ENCODE results near the gene FCHO1. TPM values are rescaled to one million over a fixed set of nuclear protein-coding genes. Genes with fewer than 3 reads are reported as not detected.

The FCHO1 gene
- total and polyA plus RNA-seq, 12 donors: 0.91 to 7.1 (median 2.9) TPM

DNA sequence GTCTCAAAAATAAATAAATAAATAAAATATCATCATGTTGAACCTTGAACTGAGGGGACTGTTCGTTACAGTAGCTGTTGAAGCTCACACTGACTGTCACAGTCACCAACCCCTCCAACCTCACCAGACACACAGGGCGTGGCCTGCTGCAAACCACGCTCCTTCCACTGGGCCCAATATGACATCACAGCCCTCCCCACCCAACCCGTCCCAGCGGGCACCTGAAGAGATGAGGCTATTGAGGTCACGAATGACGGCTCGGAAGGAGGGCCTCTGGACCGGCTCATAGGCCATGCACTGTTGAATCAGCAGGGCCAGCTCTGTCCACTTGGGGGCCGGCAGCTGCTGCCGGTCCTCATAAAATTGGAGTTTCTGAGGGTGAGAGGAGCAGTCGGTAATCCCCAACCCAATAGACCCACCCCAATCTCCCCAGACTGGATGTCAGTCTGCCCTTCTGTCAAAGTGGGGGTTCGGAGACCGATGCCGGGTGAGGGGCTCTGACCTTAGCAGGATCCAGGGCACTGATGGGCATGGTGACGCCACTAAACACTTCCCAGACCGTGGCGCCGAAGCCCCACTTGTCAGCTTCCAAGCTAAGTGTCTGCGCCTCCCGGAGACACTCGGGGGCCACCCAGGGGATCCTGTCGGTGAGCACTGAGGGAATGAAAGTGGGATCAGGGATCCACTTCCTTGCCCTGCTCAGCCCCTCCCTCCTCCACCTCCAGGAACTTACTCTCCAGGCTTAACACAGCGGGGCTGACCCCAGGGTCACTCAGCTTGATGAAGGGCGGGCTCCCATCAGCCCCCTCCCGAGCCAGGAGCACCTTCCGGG lies 83.3 kb downstream of the FCHO1 start:
- 71 to 88% (median 84%) methylated on average over 8 to 27 of the region's 27 CpGs for WGBS, 4 donors
- H3K27me3 ChIP-seq: no peaks in the 10 kb centered on the region
- intact Hi-C loops (cut with DNase I): no loop called here

DNA sequence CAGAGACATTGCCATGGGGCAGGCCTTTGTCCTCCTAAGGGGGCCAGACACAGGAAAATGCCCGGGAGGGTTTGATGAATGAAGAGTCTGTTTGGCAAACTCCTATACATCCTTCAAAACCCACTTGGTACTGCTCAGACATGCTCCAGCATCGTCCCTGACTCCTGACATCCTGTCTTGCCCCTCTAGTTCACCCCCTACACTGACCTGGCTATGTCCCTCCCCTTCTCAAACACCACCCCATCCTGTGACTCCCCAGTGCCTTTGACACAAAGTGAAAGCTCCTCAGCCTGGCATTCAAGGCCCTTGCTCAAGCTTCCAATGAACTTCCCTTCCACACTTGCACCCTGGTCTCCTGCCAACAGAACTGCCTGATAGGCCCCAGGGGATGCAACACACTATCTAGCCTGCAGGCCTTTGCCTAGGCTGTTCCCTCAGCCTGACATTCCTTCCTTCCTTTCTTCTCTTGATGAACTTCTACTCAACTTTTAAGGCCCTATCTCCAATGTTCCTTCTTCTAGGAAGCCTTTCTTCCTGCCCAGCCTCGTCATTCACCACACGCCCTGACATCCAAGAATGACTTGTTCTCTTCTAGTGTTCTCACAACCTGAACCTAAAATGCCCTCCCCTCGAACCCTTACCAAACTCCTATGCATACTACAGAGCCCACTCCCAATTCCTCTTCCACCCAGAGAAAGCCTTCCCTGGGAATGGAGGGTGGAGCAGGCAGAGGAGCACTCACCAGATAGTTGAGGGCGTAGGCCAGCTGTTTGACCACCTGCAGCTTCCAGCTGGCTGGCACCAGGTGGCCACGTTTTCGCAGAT lies 84.1 kb downstream of the FCHO1 start:
- no peak overlapping the region for H3K27ac ChIP-seq
- H3K27me3 ChIP-seq: no peaks in the 10 kb centered on the region
- H3K4me1 ChIP-seq (replicated peaks in 1 of 2): no peaks in the 10 kb centered on the region
- TF ChIP-seq, protein P1, sequence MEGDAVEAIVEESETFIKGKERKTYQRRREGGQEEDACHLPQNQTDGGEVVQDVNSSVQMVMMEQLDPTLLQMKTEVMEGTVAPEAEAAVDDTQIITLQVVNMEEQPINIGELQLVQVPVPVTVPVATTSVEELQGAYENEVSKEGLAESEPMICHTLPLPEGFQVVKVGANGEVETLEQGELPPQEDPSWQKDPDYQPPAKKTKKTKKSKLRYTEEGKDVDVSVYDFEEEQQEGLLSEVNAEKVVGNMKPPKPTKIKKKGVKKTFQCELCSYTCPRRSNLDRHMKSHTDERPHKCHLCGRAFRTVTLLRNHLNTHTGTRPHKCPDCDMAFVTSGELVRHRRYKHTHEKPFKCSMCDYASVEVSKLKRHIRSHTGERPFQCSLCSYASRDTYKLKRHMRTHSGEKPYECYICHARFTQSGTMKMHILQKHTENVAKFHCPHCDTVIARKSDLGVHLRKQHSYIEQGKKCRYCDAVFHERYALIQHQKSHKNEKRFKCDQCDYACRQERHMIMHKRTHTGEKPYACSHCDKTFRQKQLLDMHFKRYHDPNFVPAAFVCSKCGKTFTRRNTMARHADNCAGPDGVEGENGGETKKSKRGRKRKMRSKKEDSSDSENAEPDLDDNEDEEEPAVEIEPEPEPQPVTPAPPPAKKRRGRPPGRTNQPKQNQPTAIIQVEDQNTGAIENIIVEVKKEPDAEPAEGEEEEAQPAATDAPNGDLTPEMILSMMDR (IDR thresholded peaks at IDR 0.05): no peak
- TF ChIP-seq POLR2A (IDR thresholded peaks at IDR 0.05): no peak
- intact Hi-C loops (cut with DNase I): no loop called here
- DNase-seq: no peak
- WGBS, 4 donors: 69 to 82% (median 80%) methylated on average over 6 to 8 of the region's 8 CpGs
- H3K9me3 ChIP-seq (replicated peaks in 1 of 3): no peaks in the 10 kb centered on the region
- H3K36me3 ChIP-seq (replicated peaks in 1 of 2): peaks cover 0 to 21% of the 10 kb centered on the region in 2 donors
- H3K4me3 ChIP-seq: no peak overlapping the region

More for the DNA sequence above, 83.3 kb downstream of the FCHO1 start:
- Histone ChIP-seq H3K4me3 (no peak overlapping the region), H3K9me3 (replicated peaks in 1 of 3) (no peaks in the 10 kb centered on the region), H3K27ac (no peak overlapping the region), H3K4me1 (replicated peaks in 1 of 2) (no peaks in the 10 kb centered on the region), H3K36me3 (replicated peaks in 1 of 2) (peaks cover 0 to 21% of the 10 kb centered on the region in 2 donors)
- TF ChIP-seq POLR2A (IDR thresholded peaks at IDR 0.05): no peak
- TF ChIP-seq, protein P1 (IDR thresholded peaks at IDR 0.05): no peak
- DNase-seq: no peak

DNA sequence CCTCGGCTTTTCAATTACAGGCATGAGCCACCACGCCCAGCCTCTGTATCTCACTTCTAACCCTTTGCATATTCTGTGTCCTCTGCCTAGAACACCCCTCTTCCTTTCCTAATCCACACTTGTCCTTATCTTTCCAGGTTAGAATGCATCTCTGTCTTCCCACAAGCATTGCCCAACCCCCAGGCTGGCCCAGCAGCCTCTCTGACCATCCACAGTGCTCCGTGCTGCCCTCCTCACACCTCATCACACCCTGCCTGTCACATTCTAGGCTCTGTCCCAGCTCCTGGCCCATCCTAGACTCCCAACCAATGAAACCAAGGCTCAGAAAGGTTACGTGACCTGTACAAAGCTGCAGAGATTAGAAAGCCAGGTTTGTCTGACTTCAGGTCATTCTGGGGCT lies 85.3 kb downstream of the FCHO1 start:
- no peak for TF ChIP-seq POLR2A (IDR thresholded peaks at IDR 0.05)
- TF ChIP-seq, protein P1 (IDR thresholded peaks at IDR 0.05): no peak
- DNase-seq: no peak
- no peaks in the 10 kb centered on the region for H3K4me1 ChIP-seq (replicated peaks in 1 of 2)
- intact Hi-C loops (cut with DNase I): no loop called here
- H3K27ac ChIP-seq: no peak overlapping the region
- H3K9me3 ChIP-seq (replicated peaks in 1 of 3): no peaks in the 10 kb centered on the region
- no peaks in the 10 kb centered on the region for H3K27me3 ChIP-seq
- WGBS, 4 donors: 64 to 81% (median 75%) methylated on average over 4 of the region's 4 CpGs
- H3K36me3 ChIP-seq (replicated peaks in 1 of 2): peaks cover 0 to 21% of the 10 kb centered on the region in 2 donors
- no peak overlapping the region for H3K4me3 ChIP-seq

DNA sequence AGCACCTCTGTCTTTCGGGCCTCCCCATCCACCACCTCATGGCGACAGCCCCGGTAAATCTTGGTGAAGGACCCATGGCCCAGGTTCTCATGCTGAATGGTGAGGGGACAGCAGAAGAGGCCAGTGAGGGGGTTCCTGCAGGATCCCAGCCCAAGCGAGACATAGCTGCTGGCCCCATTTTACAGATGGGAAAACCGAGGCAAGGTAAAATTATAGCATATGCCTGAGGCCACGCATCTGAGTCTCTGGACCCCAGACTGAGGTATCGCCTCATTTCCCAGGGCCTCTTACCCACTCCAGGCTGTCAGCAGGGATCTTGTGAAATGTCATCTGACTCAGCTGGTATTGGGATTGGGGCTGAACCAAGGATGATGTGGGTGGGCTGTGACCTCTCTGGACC lies 86.7 kb downstream of the FCHO1 start:
- DNase-seq: no peak
- 80 to 96% (median 89%) methylated on average over 3 to 7 of the region's 7 CpGs for WGBS, 4 donors
- Histone ChIP-seq H3K27ac (no peak overlapping the region), H3K36me3 (replicated peaks in 1 of 2) (peaks cover 0 to 8% of the 10 kb centered on the region in 2 donors), H3K4me3 (no peak overlapping the region), H3K4me1 (replicated peaks in 1 of 2) (peaks cover 0 to 4% of the 10 kb centered on the region in 2 donors), H3K27me3 (no peaks in the 10 kb centered on the region), H3K9me3 (replicated peaks in 1 of 3) (no peaks in the 10 kb centered on the region)
- intact Hi-C loops (cut with DNase I): no loop called here
- no peak for TF ChIP-seq POLR2A (IDR thresholded peaks at IDR 0.05)
- TF ChIP-seq, protein P1 (IDR thresholded peaks at IDR 0.05): no peak
